ENCODE data around the gene LMNB1. TPM values are rescaled to one million over a fixed set of nuclear protein-coding genes. Genes with fewer than 3 reads are reported as not detected.

LMNB1 gene
- total RNA-seq, 1 experiment from 2014 or later = 211 TPM

- H3K27ac ChIP-seq (ENCODE audit: insufficient read length, low read depth, low read length) = no peak overlapping the region
Observed at GRCh38 chr5:126847826-126848251, 70.9 kb downstream of the LMNB1 start.

More at GRCh38 chr5:126847826-126848251, 70.9 kb downstream of the LMNB1 start:
- Histone ChIP-seq H3K79me2 (ENCODE audit: insufficient read depth, low read length) (no peaks in the 10 kb centered on the region; the same call in 1 of the 2 replicates), H3K23me2 (ENCODE audit: insufficient read length, low read depth, low read length, poor library complexity, severe bottlenecking) (peaks cover 3% of the 10 kb centered on the region), H3K23ac (ENCODE audit: insufficient read length, low read depth, low read length) (no peak overlapping the region), H3K9ac (ENCODE audit: extremely low read depth, insufficient read length, low read length) (peak overlapping the region; percentile 4), H3K4ac (ENCODE audit: low read depth, low read length) (no peak overlapping the region), H3K14ac (ENCODE audit: insufficient read depth, low read length) (no peak overlapping the region), H4K20me1 (ENCODE audit: control insufficient read depth, insufficient read depth, insufficient read length) (no peaks in the 10 kb centered on the region), H2BK5ac (ENCODE audit: insufficient read length, low read length) (no peak overlapping the region), H4K8ac (replicated peaks; ENCODE audit: insufficient read length, low read depth, low read length) (no peak overlapping the region), H2BK12ac (ENCODE audit: insufficient read length, low read depth, low read length) (no peak overlapping the region), H2BK20ac (ENCODE audit: low read depth, low read length, poor library complexity, severe bottlenecking) (no peak overlapping the region), H2AFZ (ENCODE audit: low read length) (no peak overlapping the region), H3K9me3 (ENCODE audit: control insufficient read depth, low read depth, low read length) (no peaks in the 10 kb centered on the region), H3K18ac (ENCODE audit: insufficient read length, low read depth, low read length) (no peak overlapping the region), H4K91ac (ENCODE audit: insufficient read length, low read depth, low read length) (no peak overlapping the region), H3K4me1 (ENCODE audit: insufficient read depth, low read length) (peaks cover 20% of the 10 kb centered on the region), H2BK120ac (ENCODE audit: low read depth, low read length, poor library complexity, severe bottlenecking) (no peak overlapping the region), H3K4me2 (ENCODE audit: insufficient read depth, insufficient read length, low read length) (no peak overlapping the region), H2AK5ac (ENCODE audit: insufficient read length, low read length) (no peak overlapping the region), H3T11ph (ENCODE audit: low read length) (no peak overlapping the region), H3K56ac (ENCODE audit: insufficient read length, low read depth, low read length) (no peak overlapping the region), H2BK15ac (ENCODE audit: low read depth, low read length) (0 out of 2 replicates have a peak overlapping the region, but pooled peaks have one; percentile 17), H3K27me3 (ENCODE audit: insufficient read depth, low read length) (no peaks in the 10 kb centered on the region), H3K79me1 (ENCODE audit: insufficient read depth, low read depth, low read length, poor library complexity, severe bottlenecking) (no peaks in the 10 kb centered on the region), H4K5ac (ENCODE audit: insufficient read length, low read depth, low read length) (no peak overlapping the region)
- 0 out of 5 replicates have a peak, but pooled peaks cover 0 to 1% of the 10 kb centered on the region in 2 experiments for H3K9me3 Mint-ChIP-seq
- H3K27ac Mint-ChIP-seq = peak overlapping the region; percentile 66 to 93 (median 88); a peak in 4 of 7 replicates
- H3K4me3 Mint-ChIP-seq = no peak overlapping the region
- DNase-seq = no peak
- WGBS (ENCODE audit: extremely low coverage, insufficient read length, low lambda C conversion rate) = no CpG with 5 or more reads among the region's 3 CpGs
- peaks cover 73 to 74% of the 10 kb centered on the region in 2 experiments for H3K4me1 Mint-ChIP-seq
- TF ChIP-seq, protein P1, sequence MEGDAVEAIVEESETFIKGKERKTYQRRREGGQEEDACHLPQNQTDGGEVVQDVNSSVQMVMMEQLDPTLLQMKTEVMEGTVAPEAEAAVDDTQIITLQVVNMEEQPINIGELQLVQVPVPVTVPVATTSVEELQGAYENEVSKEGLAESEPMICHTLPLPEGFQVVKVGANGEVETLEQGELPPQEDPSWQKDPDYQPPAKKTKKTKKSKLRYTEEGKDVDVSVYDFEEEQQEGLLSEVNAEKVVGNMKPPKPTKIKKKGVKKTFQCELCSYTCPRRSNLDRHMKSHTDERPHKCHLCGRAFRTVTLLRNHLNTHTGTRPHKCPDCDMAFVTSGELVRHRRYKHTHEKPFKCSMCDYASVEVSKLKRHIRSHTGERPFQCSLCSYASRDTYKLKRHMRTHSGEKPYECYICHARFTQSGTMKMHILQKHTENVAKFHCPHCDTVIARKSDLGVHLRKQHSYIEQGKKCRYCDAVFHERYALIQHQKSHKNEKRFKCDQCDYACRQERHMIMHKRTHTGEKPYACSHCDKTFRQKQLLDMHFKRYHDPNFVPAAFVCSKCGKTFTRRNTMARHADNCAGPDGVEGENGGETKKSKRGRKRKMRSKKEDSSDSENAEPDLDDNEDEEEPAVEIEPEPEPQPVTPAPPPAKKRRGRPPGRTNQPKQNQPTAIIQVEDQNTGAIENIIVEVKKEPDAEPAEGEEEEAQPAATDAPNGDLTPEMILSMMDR (conservative IDR thresholded peaks at IDR 0.05) = no peak
- H3K36me3 Mint-ChIP-seq (ENCODE audit: insufficient read depth in 1 of 3, low read depth in 3 of 3) = peaks cover 0 to 8% (median 3%) of the 10 kb centered on the region in 3 experiments; a peak in 5 of 7 replicates
- H3K27me3 Mint-ChIP-seq (ENCODE audit: low read depth) = no peaks in the 10 kb centered on the region

All from H9 (cell line).